DOHH2 (cell line): ENCODE measurements around the gene SRSF1.

Source experiments
- H3F3A ChIP-seq: fragments of 200-600 bp; sonication (generic), shearing (Covaris generic); 2 replicates; pipeline ENCODE4 v1.6.0; 2016; ENCODE audit warnings: antibody characterized with exemption, mild to moderate bottlenecking; ENCODE audit not compliant: control insufficient read depth, insufficient read depth
- H3K27ac ChIP-seq: fragments of 200-600 bp; sonication (generic); 2 replicates; pipeline ENCODE4 v1.5.1; 2014; ENCODE audit warnings: low read depth, mild to moderate bottlenecking, low read length, moderate library complexity
- H3K27me3 ChIP-seq: fragments of 200-600 bp; sonication (generic); 2 replicates; pipeline ENCODE4 v1.6.1; 2014; ENCODE audit warnings: mild to moderate bottlenecking, low read length, mixed read lengths; ENCODE audit not compliant: control insufficient read depth
- H3K36me3 ChIP-seq: fragments of 200-600 bp; sonication (generic); 2 replicates; pipeline ENCODE4 v1.6.1; 2014; ENCODE audit warnings: mild to moderate bottlenecking, low read length, moderate library complexity, mixed read lengths; ENCODE audit not compliant: control insufficient read depth
- H3K4me1 ChIP-seq: fragments of 200-600 bp; sonication (generic); 2 replicates; pipeline ENCODE4 v1.6.1; 2014; ENCODE audit warnings: mild to moderate bottlenecking, low read length, mixed read lengths; ENCODE audit not compliant: control insufficient read depth
- H3K4me2 ChIP-seq: fragments of 200-600 bp; sonication (generic); 2 replicates; pipeline ENCODE4 v1.6.0; 2014; ENCODE audit warnings: mild to moderate bottlenecking, low read length, moderate library complexity
- H3K4me3 ChIP-seq: fragments of 200-600 bp; sonication (generic); 2 replicates; pipeline ENCODE4 v1.5.1; 2014; ENCODE audit warnings: mild to moderate bottlenecking, low read length, mixed read lengths
- H3K79me2 ChIP-seq: fragments of 200-600 bp; sonication (generic); 2 replicates; pipeline ENCODE4 v1.6.1; 2014; ENCODE audit warnings: mild to moderate bottlenecking, low read length, mixed read lengths; ENCODE audit not compliant: control insufficient read depth
- H3K9me2 ChIP-seq: fragments of 200-600 bp; sonication (generic); replicated peaks from 2 replicates; pipeline ENCODE4 v1.6.1; 2014; ENCODE audit warnings: mild to moderate bottlenecking, low read length, mixed read lengths; ENCODE audit not compliant: control insufficient read depth
- H3K9me3 ChIP-seq: fragments of 200-600 bp; sonication (generic); 2 replicates; pipeline ENCODE4 v1.6.1; 2014; ENCODE audit warnings: antibody characterized with exemption, low read length, mixed read lengths; ENCODE audit not compliant: control insufficient read depth, insufficient read depth
- H4K20me1 ChIP-seq: fragments of 200-600 bp; sonication (generic); 2 replicates; pipeline ENCODE4 v1.6.0; 2014; ENCODE audit warnings: low read depth, mild to moderate bottlenecking, antibody characterized with exemption, low read length, moderate library complexity; ENCODE audit not compliant: control insufficient read depth, insufficient read depth
- EZH2phosphoT487 ChIP-seq: fragments of 200-600 bp; sonication (generic); IDR thresholded peaks from 2 replicates; pipeline ENCODE4 v1.6.1; 2017; ENCODE audit warnings: borderline replicate concordance, mild to moderate bottlenecking, antibody characterized with exemption, low read length, moderate library complexity, mixed read lengths
- TF ChIP-seq, protein P1 (sequence below): fragments of 200-600 bp; sonication (generic); IDR thresholded peaks from one replicate; pipeline ENCODE4 v1.5.1; 2014; ENCODE audit warnings: antibody characterized with exemption, mild to moderate bottlenecking, low read depth, low read length; ENCODE audit not compliant: poor library complexity, severe bottlenecking

Gene SRSF1

DNA sequence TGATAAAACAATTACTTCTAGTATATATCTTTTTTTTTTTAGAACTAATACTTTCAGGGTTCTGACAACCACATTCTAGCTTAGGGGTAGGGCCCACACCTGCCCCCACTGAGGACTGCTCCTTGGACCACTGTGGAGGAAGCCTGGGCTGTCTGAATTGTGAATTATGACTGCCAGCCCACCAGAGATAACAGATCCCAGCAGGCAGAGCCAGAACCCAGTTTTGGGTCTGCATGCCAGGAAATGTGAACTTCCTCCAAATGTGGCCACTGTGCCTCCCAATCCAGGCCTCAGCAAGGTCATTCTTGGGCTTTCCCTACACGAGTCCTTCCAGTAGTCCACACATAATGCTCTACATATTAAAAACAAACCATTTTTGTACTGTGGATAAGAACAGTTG is 34.9 kb downstream of the SRSF1 start:
- peaks cover 39% of the 10 kb centered on the region for H3K36me3 ChIP-seq
- no peaks in the 10 kb centered on the region for H3K4me1 ChIP-seq
- no peaks in the 10 kb centered on the region for H3F3A ChIP-seq
- no peaks in the 10 kb centered on the region for H3K9me2 ChIP-seq
- H3K4me3 ChIP-seq = no peak overlapping the region
- H3K4me2 ChIP-seq = no peak overlapping the region
- no peaks in the 10 kb centered on the region for H3K9me3 ChIP-seq
- peaks cover 11% of the 10 kb centered on the region; the same call in 1 of the 2 replicates for H3K27me3 ChIP-seq
- TF ChIP-seq EZH2phosphoT487 = no peak
- TF ChIP-seq, protein P1, sequence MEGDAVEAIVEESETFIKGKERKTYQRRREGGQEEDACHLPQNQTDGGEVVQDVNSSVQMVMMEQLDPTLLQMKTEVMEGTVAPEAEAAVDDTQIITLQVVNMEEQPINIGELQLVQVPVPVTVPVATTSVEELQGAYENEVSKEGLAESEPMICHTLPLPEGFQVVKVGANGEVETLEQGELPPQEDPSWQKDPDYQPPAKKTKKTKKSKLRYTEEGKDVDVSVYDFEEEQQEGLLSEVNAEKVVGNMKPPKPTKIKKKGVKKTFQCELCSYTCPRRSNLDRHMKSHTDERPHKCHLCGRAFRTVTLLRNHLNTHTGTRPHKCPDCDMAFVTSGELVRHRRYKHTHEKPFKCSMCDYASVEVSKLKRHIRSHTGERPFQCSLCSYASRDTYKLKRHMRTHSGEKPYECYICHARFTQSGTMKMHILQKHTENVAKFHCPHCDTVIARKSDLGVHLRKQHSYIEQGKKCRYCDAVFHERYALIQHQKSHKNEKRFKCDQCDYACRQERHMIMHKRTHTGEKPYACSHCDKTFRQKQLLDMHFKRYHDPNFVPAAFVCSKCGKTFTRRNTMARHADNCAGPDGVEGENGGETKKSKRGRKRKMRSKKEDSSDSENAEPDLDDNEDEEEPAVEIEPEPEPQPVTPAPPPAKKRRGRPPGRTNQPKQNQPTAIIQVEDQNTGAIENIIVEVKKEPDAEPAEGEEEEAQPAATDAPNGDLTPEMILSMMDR = no peak
- no peak overlapping the region for H3K27ac ChIP-seq
- no peaks in the 10 kb centered on the region for H4K20me1 ChIP-seq
- H3K79me2 ChIP-seq = no peaks in the 10 kb centered on the region

DNA sequence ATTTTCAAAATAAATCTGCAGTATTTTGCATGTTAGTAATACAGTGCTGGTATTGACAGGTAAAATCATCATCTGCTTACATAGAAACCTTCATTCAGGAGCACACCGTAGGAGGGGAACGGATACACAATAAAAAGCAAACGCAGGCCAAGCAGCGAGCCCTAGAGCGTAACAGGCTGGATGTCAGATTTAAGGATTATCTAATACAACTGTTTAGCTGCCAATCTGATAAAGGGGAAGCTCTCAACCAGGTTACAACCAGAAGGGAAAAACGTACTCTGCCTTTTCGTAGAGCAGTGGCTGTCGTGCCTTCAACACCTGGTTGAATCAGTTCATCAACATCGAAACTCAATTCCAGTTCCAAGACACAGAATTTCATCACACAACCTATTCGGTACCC is 35.5 kb downstream of the SRSF1 start:
- Histone ChIP-seq H3K4me3 (no peak overlapping the region), H3K36me3 (peaks cover 33% of the 10 kb centered on the region), H3K27me3 (peaks cover 12% of the 10 kb centered on the region; the same call in 1 of the 2 replicates), H3K4me2 (no peak overlapping the region), H4K20me1 (no peaks in the 10 kb centered on the region), H3K79me2 (no peaks in the 10 kb centered on the region), H3K9me3 (no peaks in the 10 kb centered on the region), H3F3A (no peaks in the 10 kb centered on the region), H3K27ac (no peak overlapping the region), H3K4me1 (no peaks in the 10 kb centered on the region), H3K9me2 (no peaks in the 10 kb centered on the region)
- no peak for TF ChIP-seq EZH2phosphoT487
- TF ChIP-seq, protein P1 = no peak

DNA sequence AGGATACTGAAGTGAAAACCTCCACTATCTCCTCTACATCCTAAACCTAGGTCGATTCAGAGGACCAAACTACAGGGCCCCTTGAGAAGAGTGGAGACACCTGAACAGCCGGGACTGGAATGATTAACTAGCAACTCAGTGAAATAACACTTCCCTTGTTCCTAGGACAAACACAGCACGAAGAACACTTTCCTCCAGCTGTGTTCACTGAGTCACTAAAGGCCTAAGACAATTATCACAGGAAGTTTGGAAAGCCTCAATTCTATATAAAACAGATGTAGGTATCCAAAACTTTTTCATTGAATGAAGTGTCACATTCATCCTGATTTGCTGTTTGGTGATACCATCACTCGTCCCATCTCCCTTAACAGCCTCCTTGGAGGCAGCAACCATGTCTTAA is 36.3 kb downstream of the SRSF1 start:
- Histone ChIP-seq H4K20me1 (no peaks in the 10 kb centered on the region), H3K4me3 (no peak overlapping the region), H3K27me3 (peaks cover 17% of the 10 kb centered on the region; the same call in 1 of the 2 replicates), H3K9me2 (no peaks in the 10 kb centered on the region), H3K36me3 (peaks cover 24% of the 10 kb centered on the region), H3K4me2 (no peak overlapping the region), H3K27ac (no peak overlapping the region), H3K9me3 (no peaks in the 10 kb centered on the region), H3F3A (no peaks in the 10 kb centered on the region), H3K79me2 (no peaks in the 10 kb centered on the region), H3K4me1 (no peaks in the 10 kb centered on the region)
- TF ChIP-seq EZH2phosphoT487 = no peak
- TF ChIP-seq, protein P1 = no peak

DNA sequence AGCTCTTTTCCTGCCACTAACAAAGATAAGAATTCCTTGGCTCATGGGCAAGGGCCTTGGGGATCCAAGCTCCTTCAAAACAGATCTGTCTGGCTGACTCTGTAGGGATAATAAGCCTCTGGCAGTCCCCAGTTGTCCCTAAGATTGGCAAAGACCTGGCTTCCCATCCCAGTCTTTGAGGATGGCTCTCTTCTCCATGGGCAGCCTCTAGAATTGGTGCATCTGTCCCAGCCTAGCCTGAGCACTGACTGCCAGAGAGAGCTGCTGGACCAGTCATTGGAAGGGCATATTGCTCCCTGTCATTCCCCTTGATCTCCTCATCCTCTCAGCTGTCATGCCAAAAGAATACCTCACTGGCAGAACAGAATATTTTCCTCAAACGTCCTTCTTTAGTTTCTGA is 38.6 kb downstream of the SRSF1 start:
- H4K20me1 ChIP-seq = no peaks in the 10 kb centered on the region
- H3K4me3 ChIP-seq = no peak overlapping the region
- H3F3A ChIP-seq = no peaks in the 10 kb centered on the region
- no peaks in the 10 kb centered on the region for H3K79me2 ChIP-seq
- no peak for TF ChIP-seq EZH2phosphoT487
- TF ChIP-seq, protein P1 = no peak
- no peaks in the 10 kb centered on the region for H3K4me1 ChIP-seq
- H3K27me3 ChIP-seq = peaks cover 20% of the 10 kb centered on the region; the same call in 1 of the 2 replicates
- no peaks in the 10 kb centered on the region for H3K9me3 ChIP-seq
- H3K27ac ChIP-seq = no peak overlapping the region
- no peaks in the 10 kb centered on the region for H3K9me2 ChIP-seq
- peaks cover 6% of the 10 kb centered on the region; the same call in 1 of the 2 replicates for H3K36me3 ChIP-seq
- H3K4me2 ChIP-seq = no peak overlapping the region
